Hematopoietic multipotent progenitor cell treated with erythropoietin and hydrocortisone succinate and interleukin-3 and kit ligand, for 6 days (in vitro differentiated cells): ENCODE data around the gene ASAP2.

Experiments
- DNase-seq: peaks from one replicate; pipeline ENCODE4 v3.0.0-alpha.2; 2015

Gene ASAP2

GRCh38 chr2:9184361-9184760, 22.3 kb upstream of the ASAP2 start:
- DNase-seq: no peak

- DNase-seq: no peak
These were observed 18.9 kb upstream of the ASAP2 start for GRCh38 chr2:9187620-9188214.

DNA sequence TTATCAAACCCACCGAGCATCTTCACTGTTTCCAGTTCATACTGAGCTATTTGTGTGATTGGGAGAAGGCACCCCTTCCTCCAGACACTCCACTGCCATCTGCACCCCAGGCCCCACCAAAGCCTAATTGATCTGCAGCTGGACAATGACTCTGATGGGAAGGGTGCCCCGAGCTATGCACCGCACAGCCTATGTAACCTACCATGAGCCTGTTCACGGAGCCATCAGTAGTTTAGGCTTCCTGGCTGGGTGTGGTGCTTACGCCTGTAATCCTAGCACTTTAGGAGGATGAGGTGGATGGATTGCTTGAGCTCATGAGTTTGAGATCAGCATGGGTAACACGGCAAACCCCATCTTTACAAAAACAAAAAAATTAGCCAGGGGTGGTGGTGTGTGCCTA, 17.8 kb upstream of the ASAP2 start:
- no peak for DNase-seq

- DNase-seq: no peak
These were observed 16.7 kb upstream of the ASAP2 start for GRCh38 chr2:9189901-9190300.

DNA sequence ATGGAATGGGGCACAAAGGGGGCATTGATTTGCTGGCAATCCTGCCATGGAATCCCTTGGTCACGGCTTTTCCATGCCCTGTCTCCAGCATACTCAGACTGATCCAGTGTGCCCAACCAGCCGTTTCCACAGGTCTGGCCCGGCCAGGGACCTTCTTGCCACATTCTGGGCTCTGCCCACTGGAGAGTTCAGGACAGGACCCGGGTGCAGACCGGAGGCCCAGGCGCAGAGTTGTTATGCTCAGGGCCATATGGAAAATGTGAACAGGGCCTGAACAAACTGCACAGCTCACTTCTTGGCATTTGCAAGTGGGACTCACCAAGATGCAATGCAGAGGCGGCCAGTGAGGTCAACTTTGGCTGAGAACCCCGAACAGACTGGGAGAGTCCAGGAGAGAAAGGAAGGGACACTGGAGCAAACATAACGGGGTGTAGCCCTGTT, 15.6 kb upstream of the ASAP2 start:
- no peak for DNase-seq

DNA sequence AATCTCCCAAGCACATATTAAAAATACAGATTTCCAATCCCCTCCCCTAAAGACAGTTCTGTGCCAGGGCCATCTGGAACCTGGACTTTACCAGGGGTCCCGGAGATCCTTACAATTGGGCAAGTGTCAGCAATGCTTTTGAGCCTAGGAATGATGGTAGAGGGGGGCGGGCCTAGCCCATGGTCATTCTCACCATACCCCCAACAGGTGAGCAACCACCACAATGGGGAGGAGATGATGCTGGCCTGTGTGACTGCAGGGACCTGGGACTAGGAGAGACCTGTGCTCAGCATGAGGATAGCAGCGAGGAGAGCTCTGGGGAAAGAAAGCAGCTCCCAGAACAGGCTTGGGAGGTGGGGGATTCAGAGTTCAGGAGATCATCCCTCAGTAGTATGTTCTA, 13.9 kb upstream of the ASAP2 start:
- no peak for DNase-seq

DNA sequence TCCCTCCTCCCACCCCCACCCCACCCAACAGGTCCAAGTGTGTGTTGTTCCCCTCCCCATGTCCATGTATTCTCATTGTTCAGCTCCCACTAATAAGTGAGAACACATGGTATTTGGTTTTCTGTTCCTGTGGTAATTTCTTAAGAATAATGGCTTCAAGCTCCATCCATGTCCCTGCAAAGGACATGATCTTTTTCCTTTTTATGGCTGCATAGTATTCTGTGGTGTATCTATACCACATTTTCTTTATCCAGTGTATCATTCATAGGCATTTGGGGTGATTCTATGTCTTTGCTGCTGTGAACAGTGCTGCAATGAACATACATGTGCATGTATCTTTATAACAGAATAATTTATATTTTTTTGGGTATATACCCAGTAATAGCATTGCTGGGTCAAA, 12.3 kb upstream of the ASAP2 start:
- DNase-seq: no peak

DNA sequence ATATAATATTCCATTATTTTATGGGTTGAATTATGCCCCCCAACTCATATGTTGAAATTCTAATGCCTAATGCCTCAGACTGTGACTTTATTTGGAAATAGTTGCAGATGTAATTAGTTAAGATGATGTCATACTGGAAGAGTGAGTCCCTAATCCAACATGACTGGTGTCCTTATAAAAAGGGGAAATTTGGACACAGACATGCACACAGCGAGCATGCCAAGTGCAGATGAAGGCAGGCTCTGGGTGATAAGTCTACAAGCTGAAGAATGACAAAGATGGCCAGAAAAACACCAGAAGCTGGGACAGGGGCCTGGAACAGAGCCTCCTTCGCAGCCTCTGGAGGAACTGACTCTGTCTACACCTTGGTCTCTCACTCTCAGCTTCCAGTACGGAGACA, 10.0 kb upstream of the ASAP2 start:
- no peak for DNase-seq

DNA sequence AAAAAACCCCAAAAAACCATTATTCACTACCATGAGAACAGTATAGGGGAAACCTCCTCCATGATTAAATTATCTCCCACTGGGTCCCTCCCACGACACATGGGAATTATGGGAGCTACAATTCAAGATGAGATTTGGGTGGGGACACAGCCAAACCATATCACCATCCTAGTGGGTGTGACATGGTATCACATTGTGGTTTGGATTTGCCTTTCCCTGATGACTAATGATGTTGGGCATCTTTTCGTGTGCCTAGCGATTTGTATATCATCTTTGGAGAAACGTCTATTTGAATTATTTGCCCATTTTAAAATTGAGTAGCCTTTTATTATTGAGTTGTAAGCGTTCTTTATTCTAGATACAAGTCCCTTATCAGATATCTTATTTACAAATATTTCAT, 8.7 kb upstream of the ASAP2 start:
- no peak for DNase-seq

DNA sequence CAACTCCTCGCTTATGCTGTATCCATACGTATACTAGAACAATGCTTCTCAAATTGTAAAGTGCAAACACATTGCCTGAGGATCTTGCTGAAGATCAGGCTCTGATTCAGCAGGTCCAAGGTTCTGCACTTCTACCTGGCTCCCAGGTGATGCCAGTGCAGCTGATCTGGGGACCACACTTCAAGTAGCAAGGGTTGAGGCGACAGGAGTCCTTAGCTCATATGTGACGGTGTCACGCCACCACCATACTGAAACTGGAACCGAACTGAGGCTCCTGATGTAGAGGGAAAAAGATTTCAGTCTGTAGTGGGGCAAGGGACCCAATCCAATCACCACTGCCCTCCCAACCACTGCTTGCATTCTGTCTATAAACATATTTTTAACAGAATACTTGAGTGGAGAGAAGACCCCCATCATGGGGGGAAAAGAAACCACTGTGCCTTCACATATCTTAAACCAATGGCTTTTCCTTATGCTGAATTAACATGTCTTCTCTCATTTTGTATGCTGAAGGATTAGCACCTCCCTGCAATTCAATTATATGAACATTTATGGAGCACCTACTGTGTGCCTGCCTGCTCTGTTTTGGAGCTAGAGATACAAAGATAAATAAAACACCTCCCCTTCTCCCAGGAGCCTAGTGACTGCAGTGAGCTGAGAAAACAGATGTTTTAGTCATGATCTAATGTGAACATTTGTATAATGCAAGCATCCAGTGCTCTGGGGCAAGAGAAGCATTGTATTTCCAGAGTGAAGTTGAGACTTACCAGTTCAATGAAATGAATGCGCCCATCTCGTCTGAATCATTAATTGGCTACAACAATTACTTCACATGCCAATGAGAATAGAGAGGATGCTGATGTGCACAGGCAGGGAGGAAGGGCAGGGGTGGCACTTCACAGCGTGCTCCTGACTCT, 6.6 kb upstream of the ASAP2 start:
- no peak for DNase-seq

GRCh38 chr2:9200633-9201015, 6.0 kb upstream of the ASAP2 start:
- DNase-seq: no peak

DNA sequence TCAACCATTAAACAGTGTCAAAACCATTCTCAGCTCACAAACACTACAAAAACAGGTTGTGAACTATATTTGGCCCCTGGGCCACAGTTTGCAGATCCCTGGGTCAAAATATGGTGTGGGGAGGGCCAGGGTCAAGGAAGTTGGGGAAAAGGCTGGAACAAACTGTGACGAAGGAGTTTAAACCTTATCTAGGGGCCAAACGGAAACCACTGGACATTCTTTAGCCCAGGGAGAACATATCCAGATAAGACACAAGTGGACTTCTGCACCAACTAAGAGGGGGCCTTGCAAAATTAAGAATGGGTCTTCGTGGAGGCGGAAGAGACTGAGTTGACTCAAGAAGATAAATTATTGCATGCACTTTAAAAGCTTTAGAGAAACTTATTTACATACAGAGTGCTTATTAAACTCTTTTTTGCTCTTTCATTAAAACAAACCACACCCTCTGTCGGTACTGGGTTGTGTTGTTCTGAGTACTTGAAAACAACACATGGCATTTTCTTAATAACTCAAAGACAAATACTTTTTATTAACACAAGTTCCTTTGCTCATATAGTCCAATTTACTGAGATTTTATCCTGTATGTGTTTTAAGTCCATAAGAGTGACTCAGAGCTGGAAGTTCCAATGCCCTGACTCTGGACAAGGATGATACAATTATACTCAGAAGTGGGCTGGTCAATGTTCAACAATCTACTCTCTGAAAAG, 5.3 kb upstream of the ASAP2 start:
- DNase-seq: no peak

GRCh38 chr2:9203006-9203405, 3.6 kb upstream of the ASAP2 start:
- DNase-seq: no peak

DNA sequence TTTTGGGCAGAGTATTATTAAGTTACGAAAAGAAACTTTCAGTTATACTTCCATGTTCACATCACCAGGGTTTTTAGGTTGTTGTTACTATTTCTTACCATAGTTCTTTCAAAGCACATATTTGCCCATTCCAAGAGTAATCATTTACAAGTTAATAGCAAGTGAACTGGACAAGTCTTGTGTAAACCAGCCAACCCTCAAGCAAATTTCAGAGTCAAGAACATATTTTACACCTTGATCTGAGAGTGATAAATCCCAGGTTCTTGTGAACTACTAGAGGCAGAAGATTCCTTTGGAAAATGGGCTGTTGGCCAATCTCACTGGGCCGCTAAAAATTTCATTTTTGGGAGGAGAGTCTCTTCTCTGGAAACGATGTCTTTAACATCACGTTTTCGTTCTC, 2.7 kb upstream of the ASAP2 start:
- DNase-seq: no peak

DNA sequence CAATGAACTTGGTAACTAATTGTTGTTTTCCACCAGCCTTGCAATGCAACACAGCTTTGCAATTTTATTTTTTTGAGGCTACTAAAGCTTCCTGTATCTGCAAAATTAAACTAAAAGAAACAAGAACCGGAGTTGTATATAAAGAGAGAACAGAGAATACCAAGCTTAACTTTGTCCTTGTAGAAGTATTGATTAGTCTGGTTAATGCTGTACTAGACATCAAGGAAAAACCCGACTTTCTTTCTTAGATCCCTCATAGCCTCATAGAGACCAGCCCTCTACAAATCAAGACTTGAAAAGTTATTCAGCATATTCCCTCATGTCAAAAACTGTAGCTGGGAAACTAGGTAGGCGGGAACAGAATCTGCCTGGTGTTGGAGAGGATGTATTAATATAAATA, 1.7 kb upstream of the ASAP2 start:
- DNase-seq: no peak

GRCh38 chr2:9205486-9205885, 1.1 kb upstream of the ASAP2 start:
- DNase-seq: peak; percentile 13

- DNase-seq: peak; percentile 30
These were observed 504 bp downstream of the ASAP2 start for GRCh38 chr2:9206991-9207640.

- no peak for DNase-seq
These were observed 1.2 kb downstream of the ASAP2 start for GRCh38 chr2:9207641-9208311.

GRCh38 chr2:9208875-9209274, 2.3 kb downstream of the ASAP2 start:
- no peak for DNase-seq

DNA sequence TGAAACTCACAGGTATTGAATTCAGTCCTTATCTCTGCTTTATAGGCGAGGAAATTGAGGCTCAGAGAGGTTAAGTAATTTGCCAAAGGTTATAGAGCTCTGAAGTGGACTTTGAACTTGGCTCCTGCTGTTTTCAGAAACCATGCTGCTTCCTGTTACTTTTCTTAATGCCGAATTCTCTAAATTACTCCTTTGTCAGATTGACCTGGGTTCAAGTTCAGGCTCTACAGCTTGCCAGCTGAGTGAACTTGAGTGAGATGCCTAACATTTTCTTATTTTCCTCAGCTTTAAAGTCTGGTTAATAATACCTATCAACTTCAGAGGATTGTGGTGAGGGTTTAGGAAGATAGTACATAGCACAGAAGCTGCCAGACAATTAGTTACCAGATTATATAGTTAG, 3.4 kb downstream of the ASAP2 start:
- no peak for DNase-seq

DNA sequence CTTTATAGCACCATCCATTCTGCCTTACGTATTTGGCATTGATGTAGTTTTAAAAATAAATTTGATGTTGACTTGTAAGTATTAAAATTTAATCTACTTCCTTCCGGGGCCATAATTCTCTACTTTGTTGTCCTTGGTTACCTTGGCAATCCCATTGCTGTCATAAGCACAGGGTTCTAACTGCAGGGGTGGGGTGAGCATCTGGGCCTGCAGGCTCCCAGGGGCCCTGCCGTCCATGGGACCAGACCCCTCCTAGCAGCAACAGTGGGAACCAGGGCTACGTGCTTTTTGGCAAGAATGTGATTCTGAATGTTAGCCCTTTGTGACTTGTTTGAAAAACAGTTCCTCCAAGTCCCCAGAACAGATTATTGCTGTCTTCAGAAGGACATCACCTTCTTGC, 4.9 kb downstream of the ASAP2 start:
- DNase-seq: no peak

DNA sequence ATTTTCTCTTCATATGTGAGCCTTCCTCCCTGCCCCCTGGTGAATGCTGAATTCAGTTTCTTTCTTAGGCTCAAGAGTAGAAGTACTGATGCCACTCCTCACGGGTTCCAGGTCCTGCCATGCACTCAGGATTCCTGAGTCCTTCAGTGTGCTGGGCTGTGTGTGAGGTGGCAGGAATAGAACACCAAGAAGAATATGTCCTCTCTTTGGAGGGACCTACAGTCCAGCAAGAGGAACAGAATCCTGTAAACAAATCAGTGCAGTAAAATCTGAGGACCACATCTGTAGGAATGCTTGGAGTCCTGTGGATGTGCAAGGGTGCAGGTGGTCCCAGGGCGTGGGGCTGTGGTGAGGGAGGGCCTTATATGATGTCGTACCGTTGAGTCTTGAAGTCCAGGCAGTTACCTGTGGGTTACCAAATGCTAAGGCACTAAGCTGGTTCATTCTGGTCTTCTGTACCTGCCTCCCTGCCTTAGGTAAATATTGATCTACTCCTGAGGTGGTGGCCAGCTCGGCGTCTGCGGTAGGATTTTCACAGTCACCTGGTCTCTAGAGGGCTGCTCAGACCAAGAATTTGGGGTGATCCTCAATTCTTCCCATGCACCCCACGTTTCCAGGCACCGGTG, 5.5 kb downstream of the ASAP2 start:
- no peak for DNase-seq
